T-helper 22 cell (primary cell): ENCODE measurements around the gene CYSRT1.

ENCODE experiments used
- DNase-seq: peaks from one replicate; pipeline ENCODE4 v3.0.0-alpha.2; 2020; ENCODE audit warnings: low read depth

The CYSRT1 gene, protein sequence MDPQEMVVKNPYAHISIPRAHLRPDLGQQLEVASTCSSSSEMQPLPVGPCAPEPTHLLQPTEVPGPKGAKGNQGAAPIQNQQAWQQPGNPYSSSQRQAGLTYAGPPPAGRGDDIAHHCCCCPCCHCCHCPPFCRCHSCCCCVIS

DNA sequence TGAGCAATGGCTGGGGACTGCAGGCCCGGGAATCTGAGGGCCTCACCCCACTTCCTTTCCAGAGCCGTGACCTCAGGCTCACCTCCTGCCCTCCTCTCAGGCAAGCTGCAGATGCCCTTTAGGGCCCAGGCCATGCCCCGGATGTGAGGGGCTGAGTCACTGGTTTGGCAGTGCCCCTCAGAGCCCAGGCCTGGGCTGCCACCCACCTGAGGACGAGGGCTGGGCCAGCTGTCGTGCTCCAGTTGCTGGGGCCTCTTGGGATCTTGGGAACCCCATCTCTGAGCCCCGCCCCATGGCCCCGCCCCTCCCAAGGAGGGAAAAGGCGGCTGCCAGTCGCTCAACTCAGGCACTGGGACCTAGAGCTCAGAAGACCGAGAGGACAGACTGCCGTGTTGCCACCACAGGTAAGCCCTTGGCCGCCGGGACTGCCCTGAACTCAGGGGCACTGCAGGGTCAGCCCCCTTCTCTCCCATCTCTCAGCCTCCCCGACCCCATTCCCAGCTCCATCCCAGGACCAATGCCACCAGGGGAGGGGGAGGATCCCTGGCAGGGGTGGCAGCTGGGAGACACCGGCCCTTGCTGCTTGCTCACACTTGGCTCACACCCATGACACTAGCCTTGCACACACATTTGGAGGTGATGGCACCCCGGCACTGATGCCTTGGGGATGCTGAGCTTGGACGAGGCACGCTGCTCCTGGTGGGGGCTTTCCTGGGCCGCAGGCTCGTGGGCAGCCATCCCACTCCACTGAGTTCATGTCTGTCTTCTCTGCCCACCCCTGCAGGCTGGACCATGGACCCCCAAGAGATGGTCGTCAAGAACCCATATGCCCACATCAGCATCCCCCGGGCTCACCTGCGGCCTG, at the start of gene CYSRT1:
CYSRT1 (plus strand) TSS at position 345 of the 865 bp plus-strand sequence; CDS start at position 793, 448 bp downstream.
- no peak for DNase-seq

DNA sequence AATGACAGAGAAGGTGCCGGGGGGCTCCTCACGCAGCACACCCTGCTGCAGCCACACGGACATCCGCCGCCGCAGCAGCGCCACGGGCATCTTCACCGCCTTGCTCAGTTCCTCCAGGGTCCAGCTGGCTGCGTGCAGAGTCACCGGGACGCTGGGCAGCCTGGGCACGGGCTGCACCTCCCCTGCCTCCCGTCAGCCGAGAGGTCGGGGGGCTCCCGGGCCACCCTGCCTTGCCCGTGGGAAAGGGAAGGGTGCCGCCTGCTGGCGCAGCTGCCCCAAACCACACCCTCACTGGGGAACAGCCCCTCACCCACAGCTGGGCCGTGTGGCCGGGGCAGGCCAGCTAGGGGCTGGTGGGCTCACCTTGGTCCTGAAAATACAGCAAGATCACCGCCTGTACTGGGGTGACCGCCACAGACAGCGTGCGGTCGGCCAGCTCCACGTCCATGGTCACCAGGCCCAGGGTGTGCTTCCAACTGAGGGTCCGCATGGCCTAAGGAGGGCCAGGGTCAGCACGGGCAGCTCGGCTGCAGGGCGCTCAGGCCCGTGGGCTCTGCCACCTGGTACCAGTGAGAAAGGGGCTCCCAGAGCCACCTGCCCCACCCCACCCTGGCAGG, 49.5 kb upstream of the CYSRT1 start:
- DNase-seq: no peak

DNA sequence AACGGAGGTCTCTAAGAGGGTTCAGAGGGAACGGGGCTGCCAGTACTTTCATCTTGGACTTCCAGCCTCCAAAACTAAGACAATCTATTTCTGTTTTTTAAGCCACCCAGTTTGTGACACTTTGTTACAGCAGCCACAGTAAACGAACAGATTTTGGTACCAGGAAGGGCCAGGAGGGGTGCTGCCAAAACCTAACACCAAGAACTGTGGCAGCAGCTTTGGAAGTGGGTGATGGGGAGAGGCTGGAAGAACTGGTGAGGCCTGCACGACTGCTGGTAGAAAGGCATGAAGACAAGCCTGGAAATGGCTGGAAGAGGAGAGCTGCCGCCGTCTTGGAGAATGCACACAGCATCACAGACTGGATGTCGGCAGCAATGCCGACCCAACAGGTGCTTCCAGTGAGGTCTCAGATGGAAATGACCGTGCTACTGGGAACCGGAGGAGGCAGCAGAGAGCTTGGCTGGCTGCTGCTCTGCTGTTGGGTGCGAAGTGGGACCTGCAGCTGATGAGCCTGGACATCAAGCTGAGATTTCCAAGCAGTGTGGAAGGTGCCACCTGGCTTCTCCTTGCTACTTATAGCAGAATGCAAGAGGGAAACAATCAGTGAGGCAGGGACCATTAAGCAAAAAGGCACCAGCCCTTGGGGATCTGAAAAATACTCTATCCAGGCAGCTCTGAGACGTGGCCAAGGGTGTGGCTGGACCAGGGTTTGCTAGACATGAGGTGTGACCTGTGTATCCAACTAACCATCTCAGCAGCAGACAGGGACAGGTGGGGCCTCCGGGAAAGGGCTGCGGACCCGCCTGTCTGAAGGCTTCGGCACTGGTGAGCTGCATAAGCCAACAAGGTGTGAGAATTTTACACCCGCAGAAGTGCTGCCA, 48.4 kb upstream of the CYSRT1 start:
- DNase-seq: no peak

DNA sequence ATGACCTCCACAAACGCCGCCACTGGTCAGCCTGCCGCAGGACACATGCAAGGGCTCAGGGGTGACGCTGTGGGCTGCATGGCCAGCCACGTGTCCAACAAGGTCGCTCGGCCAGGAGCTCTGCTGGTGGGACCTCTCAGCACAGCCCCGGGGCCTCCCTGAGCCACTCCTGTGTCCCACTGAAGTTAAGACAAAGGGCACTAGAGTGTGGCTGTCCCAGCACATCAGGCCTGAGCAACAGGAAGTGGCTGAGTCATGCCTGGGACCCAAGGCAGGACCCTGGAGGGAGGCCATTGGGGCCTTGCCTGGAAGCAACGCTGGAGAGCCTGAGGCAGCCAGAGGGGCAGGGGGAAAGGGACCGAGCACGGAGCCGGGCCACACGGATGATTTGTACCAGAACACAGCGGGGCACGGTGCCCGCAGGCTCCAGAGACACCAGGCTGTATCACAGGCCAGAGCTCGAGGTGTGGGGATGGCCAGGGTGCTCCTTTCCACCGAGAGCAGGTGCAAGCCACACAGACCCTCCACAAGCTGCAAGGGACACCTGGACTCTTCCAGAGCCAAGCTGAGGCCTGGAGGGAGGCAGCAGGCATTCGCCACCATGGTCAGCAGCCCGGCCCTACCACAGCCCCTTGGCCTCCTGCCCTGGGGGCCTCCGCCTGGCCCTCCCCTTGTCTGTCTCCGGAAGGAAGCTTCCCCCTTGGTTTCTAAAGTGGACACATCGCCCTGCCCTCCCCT, 46.6 kb upstream of the CYSRT1 start:
- no peak for DNase-seq

DNA sequence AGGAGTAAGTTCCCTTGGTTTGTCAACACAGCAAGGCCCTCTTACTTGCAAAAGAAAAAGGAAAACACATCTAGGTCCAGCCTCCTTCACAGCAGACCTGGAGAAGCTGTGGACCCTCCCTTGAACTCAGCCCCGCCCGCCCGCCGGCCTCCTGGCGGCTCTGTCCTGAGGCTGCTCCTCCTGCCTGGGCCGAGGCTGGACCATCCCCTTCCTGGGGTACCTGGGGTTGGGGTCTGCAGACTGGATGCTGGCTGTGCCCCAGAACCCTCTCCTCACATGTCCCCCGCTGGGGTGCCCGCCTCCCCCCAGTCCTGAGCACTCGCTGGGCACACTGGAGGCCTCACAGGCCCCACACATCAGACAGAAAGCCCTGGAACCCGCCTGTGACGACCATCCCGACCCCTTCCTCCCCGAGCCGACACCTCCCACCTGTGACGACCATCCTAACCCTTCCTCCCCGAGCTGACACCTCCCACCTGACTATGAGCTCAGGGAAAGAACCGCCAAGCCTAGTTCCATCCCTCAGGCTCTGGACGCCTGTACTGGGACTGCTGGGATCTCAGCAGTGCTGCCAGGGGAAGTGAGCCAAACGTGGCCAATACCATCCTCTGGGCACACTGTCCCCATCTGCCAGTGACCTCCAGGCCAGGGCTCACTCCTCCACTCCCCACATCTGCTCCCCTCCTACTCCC, 45.9 kb upstream of the CYSRT1 start:
- no peak for DNase-seq

DNA sequence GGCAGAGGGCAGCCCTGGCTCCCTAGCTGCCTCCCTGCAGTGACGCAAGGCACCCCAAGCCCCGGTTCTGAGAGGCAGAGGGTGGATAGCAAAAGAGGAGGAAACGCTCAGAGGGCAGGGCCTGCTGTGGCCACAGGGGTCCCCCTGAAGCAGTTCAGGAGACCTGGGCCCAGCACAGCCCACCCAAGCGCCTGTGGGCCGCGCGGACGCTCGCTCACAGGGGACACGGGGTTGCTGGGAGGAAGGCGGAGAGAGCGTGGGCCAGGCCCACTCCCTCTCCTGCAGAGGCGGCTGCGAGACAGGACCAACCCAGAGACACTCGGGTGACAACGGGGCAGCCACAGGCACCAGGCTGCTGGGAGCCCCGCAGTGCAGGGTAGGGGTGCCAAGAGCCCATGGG, 45.2 kb upstream of the CYSRT1 start:
- no peak for DNase-seq

DNA sequence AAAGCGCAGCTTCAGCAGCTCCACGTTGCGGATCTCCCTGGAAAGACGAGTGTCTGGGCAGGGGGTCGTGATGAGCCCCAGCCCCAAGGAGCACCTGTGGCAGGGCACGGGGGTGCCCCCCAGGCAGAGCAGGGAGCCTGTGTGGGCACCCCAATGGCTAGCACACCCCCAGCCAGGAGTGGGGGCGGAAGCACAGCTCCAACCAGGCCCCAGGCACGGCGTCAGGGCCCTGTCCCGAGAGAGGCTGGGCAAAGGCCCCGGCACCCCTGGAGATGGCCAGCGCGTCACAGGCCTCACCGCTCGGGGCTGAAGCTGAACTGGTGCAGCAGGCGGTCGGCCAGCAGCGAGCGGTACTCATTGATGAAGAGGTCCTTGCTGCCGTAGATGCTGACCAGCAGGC, 44.5 kb upstream of the CYSRT1 start:
- no peak for DNase-seq

DNA sequence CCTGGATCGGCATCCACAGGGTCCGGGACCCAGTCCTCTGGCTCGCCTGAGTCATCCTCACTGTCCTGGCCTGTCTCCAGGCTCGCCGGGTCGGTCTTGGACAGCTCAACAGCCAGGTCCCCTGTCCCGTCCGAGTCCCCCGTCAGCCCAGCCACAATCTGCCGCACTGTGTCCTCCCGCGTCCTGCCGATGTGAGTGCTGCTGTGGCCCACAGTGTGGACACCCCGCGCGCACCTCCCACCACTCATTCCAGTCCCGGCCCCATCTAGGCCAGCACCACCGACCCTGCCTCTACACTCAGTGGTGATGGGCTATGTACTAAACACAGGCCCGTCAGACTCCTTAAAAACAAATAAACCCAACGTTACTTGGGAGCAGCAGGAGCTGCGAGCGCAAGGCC, 43.3 kb upstream of the CYSRT1 start:
- DNase-seq: no peak

DNA sequence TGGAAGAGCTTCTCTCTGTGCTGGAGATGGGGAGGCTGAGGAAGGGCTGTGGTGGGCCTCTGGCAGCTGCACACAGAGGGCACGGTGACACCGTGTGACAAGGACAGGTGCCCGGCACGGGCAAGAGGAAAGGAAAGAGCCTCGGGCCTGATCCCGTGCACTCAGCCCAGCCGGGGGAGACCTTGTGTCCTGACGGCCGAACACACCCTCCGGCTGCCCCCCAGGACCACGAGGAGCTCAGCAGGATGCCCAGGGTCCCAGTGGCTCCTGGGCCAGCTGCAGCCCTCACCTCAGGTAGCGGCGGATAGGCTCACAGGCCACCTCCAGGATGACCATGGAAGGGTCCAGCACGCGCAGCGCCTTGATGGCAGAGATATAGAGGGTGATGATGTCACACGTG, 42.1 kb upstream of the CYSRT1 start:
- no peak for DNase-seq

DNA sequence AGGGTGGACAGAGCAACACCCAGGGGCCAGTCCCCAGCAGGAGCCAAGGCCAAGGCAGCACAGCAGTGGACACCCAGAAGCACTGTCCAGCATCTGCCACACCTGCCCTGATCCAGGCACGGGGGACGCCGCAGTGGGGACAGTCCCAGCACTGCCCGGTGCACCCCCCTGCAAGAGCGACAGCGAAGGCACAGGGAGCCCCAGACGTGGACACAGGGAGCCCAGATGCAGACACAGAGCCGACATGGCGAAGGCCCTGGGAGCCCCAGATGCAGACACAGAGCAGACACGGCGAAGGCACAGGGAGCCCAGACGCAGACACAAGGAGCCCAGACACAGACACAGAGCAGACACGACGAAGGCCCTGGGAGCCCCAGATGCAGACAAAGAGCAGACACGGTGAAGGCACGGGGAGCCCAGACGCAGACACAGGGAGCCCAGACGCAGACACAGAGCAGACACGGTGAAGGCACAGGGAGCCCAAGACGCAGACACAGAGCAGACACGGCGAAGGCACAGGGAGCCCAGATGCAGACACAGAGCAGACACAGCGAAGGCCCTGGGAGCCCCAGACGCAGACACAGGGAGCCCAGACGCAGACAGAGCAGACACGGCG, 40.9 kb upstream of the CYSRT1 start:
- DNase-seq: no peak

DNA sequence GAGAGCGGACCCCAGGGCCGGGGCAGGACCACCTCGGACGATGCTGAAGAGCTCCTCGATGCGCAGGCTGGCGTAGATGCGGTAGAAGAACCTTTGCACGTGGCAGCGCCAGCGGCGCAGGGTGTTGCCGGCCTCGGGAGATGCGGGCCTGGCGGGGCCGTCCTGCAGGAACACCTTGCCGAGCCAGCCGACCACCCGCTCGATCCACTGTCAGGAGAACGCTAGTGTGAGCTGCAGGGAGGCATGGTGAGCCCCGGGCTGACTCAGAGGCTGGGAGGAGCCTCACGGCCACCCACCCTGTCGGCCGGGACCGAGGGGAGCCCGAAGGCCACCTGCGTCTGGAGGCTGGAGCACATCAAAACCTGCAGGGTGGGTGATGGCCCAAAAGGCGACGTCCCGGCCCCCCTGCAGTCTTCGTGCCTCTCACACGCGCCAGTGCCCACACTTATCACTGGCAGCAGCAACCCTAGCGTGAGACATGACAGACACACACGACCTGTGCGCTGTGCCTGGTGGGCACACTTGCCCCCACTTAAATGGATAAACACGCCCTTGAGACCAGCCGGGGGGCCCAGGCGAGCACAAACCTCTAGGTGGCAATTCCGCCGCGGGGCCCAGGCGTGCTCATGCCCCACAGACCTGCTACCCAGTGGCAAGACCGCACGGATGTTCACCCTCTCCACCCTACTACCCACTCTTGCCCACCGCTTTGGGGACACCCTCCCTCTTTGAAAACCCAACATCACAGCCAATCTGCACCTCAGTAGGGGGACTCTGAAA, 39.9 kb upstream of the CYSRT1 start:
- no peak for DNase-seq

DNA sequence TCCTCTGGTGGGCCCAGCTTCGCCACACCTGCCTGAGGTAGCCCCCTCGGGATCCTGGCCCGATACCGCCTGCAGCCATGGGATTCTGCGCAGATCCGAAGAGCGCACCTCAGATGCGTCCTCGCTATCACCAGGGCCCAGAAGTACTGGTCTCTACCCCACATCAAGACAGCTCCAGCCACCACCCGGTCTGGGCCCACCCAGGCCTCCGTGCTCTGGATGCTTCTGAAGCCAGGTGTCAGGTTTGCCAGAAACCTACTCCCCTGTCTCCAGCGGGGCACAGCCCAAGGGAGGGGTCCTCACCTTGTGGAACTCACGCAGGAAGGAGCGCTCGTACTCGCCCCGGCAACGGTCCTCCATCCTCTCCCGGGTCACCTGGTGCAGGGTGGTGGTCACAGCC, 39.1 kb upstream of the CYSRT1 start:
- no peak for DNase-seq

DNA sequence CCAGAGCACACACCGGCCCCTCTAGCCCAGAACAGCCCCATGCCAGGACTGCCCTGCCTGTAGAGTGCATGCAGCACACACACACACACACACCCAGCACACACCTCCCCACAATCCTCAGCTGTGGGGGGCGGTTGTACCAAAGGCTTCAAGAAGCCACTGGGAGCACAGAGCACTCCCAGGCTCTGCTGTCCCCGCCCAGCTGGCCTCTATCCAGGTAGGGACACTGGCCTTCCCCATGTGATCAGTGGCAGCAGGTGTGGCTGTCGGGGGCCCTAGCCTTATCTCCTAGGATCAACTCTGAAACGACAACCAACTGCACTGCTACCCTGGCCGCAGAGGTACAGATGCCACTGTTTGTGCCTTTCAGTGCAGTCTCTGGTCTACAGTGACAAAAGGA, 38.6 kb upstream of the CYSRT1 start:
- no peak for DNase-seq

DNA sequence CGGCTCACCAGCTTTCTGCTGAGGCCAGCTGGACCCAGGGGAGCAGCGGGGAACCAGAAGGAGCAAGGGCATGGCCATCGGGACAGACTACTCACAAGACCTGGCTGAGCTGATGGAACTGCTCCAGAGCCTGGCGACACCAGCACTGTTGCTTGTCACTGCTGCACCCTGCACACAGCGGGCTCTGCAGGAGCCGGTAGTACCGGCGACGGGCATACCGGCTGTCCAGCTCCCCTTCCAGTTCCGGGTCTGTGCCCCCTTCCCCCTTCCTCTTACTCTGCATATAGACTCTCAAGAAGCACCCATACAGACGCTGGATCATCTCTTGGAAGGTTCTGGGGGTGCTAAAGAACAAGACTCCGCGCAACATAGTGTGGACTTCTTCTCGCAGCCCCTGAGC, 37.6 kb upstream of the CYSRT1 start:
- no peak for DNase-seq

DNA sequence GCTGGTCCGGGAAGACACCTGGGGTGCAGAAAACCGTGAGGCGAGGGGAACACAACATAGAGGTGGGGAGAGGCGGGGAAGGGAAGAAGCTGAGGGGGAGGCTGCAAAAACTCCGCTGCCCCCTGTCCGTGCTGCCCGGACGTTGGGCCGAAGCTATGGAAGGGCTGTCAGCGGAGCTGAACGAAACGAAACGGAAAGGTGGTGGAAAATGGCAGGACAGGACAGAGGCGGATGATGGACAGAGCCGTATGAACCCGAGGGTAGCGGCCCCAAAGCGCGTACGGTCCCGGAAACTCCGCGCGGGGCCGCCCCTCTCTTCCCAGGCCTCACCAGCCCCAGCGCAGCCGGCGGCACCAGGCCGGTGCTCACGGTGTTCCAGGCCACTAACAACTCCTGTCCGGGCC, 36.9 kb upstream of the CYSRT1 start:
- DNase-seq: no peak

DNA sequence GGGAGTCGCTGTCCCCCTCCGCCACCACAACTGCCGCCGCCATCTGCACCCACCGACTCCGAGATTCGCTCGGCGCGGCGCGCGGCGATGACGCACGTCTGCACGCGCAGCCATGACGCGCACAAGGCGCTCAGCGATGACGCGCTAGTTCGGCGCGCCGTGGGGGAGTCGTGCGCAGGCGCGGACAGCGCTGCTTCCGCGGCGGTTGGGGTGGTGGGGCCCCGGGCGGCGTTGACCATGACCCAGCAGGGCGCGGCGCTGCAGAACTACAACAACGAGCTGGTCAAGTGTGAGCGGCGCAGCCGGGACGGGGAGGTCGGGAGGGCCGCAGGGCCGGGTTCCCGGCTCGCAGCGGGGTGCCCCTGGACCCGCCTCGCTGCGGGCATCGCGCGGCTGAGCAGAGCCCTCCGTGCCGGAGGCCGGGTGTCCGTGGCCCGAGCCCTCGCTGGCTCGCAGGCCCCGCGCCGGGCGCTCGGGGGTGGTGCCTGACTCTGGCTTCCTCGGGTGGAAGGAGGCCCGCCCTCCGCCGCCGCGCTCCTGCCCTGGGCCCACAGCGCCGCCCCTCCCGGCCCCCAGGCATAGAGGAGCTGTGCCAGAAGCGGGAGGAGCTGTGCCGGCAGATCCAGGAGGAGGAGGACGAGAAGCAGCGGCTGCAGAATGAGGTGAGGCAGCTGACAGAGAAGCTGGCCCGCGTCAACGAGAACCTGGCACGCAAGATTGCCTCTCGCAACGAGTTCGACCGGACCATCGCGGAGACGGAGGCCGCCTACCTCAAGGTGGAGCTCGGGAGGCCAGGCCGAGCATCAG, 36.3 kb upstream of the CYSRT1 start, which contains the start of the genes ANAPC2 and SSNA1:
ANAPC2 (minus strand) TSS at position 71 of the 807 bp plus-strand sequence; CDS start at position 43, 28 bp downstream.
SSNA1 (plus strand) TSS at position 187 of the 807 bp plus-strand sequence; CDS start at position 238, 51 bp downstream.
- DNase-seq: peak; percentile 84

DNA sequence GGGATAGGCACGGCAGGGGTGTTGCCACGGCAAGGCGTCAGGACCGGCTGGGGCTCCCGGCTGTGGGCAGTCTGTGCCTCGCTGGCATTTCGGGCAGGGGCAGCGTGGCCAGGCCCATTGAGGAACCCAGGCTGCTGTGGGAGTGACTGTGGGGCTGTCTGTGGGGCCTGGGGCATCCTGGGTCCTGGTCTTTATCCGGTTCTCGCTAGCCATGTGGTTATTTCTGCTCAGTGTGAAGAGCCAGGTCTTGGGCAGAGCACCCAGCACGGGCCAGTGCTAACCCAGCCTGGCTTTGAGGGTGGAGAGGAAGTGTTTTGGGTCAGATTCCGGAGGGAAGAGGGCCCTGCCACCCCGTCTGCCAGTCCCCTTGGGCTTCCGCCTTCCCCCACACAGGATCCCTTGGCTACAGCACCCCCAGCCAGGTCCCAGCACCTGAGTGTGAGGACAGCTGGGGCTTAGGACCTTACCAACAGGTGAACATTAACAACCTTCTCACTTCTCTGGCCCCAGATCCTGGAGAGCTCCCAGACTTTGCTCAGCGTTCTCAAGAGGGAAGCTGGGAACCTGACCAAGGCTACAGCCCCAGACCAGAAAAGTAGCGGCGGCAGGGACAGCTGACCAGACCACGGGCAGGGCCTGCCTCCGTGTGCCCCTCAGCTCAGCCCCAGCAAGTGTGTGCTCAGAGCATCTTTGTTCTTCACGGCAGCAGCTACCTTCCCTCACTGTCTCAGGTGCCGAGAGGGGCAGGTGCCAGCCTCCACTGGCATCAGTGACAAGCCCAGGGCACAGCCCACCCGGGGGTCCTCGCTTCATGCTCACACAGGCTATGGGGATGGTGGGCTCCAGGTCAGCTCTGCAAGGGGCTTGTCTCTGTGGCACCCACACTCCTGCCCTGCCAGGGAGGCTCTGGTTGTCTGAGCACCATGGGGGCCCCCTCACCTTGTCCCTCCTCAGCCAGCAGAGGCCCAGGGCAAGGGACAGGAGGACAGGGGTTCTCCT, 35.4 kb upstream of the CYSRT1 start:
- no peak for DNase-seq
